ENCODE measurements around the gene GARNL3.

The GARNL3 gene

DNA sequence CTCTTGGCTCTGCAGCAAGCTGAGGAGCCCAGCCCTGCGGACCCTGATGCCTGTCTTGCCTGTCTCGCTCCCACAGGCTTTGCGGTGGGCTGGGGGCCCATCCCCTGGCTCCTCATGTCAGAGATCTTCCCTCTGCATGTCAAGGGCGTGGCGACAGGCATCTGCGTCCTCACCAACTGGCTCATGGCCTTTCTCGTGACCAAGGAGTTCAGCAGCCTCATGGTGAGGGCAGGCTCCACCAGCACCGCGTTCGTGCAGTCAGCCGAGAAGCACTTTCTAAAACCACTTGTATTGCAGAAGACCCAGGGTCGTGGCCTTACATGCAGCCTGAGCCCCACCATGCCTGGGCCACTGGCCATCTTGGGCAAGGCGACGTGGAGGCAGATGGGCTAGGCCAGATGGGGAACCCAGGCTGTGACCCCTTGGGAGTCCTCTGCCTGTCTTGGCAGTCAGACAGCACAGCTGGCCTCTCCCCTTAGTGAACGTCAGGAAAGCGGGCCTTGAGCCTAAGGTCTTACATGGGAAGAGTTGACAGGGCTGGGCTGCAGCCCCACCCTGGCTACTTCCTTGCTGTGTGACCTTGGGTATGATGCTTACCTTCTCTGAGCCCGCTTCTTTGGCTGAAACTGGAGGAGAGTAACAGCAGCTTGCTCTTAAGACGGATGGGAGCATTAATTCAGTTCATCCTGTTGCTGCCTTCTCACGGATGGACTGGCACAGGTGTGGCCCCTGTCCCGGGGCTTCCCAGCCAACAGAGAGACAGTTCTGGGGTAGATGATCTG is 141.0 kb downstream of the GARNL3 start:
- no peak for DNase-seq (ENCODE audit: low spot score)

DNA sequence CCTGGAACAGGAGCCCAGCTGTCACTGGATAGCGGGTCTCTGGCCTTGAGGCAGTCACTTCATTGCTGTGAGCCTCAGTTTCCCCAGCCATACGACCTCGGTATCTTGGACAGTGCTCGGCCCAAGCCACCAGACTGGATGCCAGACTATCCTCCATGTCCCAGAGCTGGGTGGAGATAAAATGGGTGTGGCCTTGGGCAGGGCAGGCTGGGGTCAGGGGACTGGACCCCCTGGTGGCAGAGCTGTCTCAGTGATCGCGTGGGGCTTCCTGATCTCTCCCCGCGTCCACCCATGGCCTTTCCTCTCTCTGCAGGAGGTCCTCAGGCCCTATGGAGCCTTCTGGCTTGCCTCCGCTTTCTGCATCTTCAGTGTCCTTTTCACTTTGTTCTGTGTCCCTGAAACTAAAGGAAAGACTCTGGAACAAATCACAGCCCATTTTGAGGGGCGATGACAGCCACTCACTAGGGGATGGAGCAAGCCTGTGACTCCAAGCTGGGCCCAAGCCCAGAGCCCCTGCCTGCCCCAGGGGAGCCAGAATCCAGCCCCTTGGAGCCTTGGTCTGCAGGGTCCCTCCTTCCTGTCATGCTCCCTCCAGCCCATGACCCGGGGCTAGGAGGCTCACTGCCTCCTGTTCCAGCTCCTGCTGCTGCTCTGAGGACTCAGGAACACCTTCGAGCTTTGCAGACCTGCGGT is 142.4 kb downstream of the GARNL3 start:
- no peak for DNase-seq (ENCODE audit: low spot score)

GRCh38 chr9:127407492-127407843 is 142.9 kb downstream of the GARNL3 start:
- DNase-seq (ENCODE audit: low spot score), result peak; percentile 32

DNA sequence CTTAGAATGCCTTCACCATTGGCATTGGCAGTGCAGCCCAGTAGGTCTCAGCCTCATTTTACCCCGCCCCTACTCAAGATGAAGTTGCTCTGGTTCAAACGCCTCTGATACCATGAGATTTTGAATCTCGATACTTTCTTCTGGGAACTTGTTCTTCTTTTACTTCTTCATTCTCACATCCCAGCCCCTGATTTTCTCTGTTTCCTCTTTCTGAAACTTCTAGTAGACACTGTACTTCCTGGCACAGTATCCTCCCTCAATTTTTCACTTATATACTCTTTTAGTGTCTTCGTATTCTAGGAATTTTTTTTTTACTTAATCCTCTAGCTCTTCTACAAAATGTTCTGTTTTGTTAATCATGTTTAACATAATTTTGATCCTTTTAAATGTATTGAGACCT is 146.5 kb downstream of the GARNL3 start:
- DNase-seq (ENCODE audit: low spot score), result no peak

GRCh38 chr9:127415141-127415540 is 150.6 kb downstream of the GARNL3 start:
- no peak for DNase-seq (ENCODE audit: low spot score)

- no peak for DNase-seq (ENCODE audit: low spot score)
Observed at GRCh38 chr9:127415657-127416056, 151.1 kb downstream of the GARNL3 start.

- DNase-seq (ENCODE audit: low spot score), result no peak
Observed at GRCh38 chr9:127417131-127418036, 152.8 kb downstream of the GARNL3 start.

DNA sequence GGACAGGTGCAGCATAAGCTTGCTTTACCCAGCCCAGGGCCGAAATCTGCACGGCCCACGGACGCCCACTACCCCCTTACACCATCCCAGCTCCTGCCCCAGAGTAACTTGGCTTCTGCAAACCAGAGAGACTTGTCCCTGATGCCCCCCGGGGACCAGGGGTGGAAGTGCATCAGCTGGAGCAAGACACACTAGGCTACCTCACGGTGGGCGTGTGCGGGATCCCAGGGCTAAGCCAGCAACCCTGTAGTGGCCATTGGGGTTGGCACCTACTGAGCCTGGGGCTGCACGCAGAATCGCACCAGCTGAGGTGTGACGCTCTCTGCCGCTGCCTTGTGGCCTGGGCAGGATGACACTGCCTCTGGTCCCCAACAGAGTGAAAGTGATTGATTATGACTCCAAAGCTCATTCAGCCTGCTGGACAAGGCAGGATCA is 153.5 kb downstream of the GARNL3 start:
- DNase-seq (ENCODE audit: low spot score), result peak; percentile 31

- DNase-seq (ENCODE audit: low spot score), result no peak
Observed at GRCh38 chr9:127419348-127419747, 154.8 kb downstream of the GARNL3 start.

GRCh38 chr9:127421057-127421456 is 156.5 kb downstream of the GARNL3 start:
- DNase-seq (ENCODE audit: low spot score), result no peak

GRCh38 chr9:127422133-127422782 is 157.7 kb downstream of the GARNL3 start:
- DNase-seq (ENCODE audit: low spot score), result no peak

DNA sequence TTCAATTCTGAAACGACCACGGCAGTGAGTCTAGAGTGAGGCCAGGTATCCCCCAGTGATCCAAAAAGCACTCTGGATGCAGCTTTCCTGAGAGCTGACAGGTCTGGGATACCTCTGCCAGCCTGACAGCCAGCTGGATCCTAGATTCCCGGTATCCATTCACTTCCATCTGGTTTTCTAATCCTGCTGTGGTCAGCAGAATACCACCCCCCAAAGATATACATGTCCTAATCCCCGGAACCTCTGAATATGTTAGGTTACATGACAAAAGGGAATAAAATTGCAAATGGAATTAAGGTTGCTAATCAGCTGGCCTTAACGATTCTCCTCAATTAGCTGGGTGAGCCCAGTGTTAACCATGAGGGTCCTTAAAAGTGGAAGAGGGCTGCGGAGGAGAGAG is 158.2 kb downstream of the GARNL3 start:
- DNase-seq (ENCODE audit: low spot score), result no peak

DNA sequence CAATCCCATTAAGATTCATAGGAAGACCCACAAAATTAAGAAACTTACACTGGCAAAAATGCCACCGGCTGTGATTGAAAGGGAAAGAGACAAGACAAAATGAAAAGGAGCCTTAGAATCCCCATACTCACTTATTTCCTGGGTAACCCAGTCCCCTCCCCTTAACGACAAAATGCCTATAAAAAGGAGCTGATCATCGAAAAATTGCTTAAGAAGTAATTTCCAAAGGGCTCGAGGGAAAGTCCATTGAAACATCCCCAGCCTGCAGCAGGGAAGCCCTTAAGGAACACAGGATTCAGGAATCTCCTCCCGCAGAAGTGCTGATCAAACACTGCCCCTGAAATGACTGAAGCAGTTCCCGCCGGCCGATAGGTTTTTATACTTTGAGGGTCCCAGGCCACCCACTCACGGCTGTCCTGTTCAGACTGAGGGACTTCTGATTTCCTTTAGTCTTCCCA is 158.9 kb downstream of the GARNL3 start:
- no peak for DNase-seq (ENCODE audit: low spot score)

DNA sequence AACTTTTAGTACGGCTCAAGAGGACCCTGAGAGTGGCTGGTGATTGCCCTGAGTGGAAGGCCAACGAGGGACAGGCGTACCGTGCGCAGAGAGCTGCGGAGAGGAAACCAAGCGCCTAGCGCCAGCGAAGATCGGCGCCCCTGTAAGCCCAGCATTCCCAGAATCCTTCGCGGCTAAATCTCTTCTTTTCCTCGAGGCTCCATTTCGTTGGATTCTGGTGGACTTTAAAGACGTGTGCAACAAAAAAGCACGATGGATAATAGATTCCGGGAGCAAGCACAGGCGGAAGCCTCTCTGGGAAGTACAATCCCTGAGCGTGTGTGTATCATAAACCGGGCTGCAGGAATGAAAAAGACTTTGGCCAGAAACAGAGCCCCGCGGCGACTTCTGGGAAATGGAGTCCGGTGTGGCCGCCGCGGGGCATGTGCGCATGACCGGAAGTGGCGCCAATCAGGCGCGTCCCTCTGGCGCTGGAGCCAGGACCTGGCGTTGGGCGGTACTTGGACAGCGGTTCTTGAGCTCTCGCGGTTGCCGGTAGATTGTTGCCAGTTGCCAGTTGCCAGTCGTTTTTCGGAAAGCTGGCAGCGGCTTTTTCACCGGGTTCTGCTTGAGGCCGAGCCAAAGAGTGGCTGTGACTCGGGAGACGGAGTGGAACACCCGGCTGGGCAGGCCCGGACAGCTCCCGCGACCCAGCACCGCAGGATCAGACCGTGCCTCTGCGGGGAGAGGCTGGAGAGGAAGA is 159.5 kb downstream of the GARNL3 start, which contains the start of gene ZNF79:
TSS of gene ZNF79 (plus strand) at position 449 of the 742 bp plus-strand sequence. CDS start 406 bp downstream, outside the sequence.
- peak; percentile 93 for DNase-seq (ENCODE audit: low spot score)

DNA sequence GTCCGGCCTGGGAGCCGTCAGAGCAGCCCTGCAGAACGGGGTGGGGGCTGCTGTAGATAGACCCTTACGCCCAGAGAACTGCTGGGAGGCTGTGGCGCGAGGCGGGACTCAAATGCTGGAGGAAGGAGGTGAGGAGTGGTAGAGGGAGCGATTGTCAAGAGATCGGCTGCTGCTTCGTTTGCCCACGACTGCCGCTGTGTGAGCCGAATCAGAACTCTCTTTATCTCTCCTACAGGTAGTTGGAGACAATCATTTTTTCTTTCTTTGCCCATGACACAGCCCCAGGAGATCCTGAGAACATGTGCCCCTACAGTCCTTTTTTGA is 160.1 kb downstream of the GARNL3 start:
- no peak for DNase-seq (ENCODE audit: low spot score)

- DNase-seq (ENCODE audit: low spot score), result no peak
Observed at GRCh38 chr9:127426756-127427155, 162.2 kb downstream of the GARNL3 start.

DNA sequence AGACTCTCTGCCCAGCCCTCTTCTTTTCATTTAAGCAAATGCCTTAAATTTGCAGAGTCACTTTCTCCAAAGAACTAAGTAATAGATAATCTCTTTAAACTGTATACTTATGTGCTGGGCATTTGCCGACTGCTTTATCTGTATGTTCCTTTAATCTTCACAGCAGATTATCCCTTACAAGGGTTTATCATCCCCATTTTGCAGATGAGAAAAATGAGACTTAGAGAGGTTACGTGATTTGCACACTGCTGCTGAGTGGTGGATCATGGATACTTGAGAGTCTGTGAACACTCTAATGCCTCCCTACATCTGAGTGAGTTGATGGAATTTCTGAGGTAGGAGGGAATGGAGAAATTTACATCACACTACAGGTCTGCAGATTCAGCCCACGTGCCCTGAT is 163.8 kb downstream of the GARNL3 start:
- DNase-seq (ENCODE audit: low spot score), result no peak

GRCh38 chr9:127430415-127430814 is 165.8 kb downstream of the GARNL3 start:
- DNase-seq (ENCODE audit: low spot score), result no peak

GRCh38 chr9:127437497-127438264 is 173.1 kb downstream of the GARNL3 start:
- no peak for DNase-seq (ENCODE audit: low spot score)

GRCh38 chr9:127438394-127438793 is 173.8 kb downstream of the GARNL3 start:
- no peak for DNase-seq (ENCODE audit: low spot score)
